Gastrocnemius medialis (tissue), 4 donors: Measurements from ENCODE around the gene TFCP2. TPM values are rescaled to one million over a fixed set of nuclear protein-coding genes. Genes with fewer than 3 reads are reported as not detected.

Experiments
- ATAC-seq, 2 donors: fragments of 150-250 bp; one replicate each; pipeline ENCODE4 v1.9.1; 2016
- DNase-seq, 2 donors: peaks; one replicate each; pipeline ENCODE4 v3.0.0-alpha.2; 2019
- H3K27ac ChIP-seq, 4 donors: fragments of 200-600 bp; sonication (generic); 1 replicate in 1 of 4; 2 replicates in 3 of 4; pipeline ENCODE4 v1.5.1; 2016 to 2018; ENCODE audit warnings: mild to moderate bottlenecking in 2 of 4, moderate library complexity in 1 of 4
- H3K27me3 ChIP-seq, 3 donors: fragments of 200-600 bp; sonication (generic) in 2 of 3; 1 replicate in 1 of 3; 2 replicates in 2 of 3; pipeline versions ENCODE4 v1.5.1 to v1.6.0; 2016 to 2019; ENCODE audit warnings: mild to moderate bottlenecking in 1 of 3, moderate library complexity in 1 of 3
- H3K36me3 ChIP-seq, 2 donors: fragments of 200-600 bp; sonication (generic) in 1 of 2; one replicate each; pipeline ENCODE4 v1.5.1; 2017 to 2018
- H3K4me1 ChIP-seq, 2 donors: fragments of 200-600 bp; sonication (generic) in 1 of 2; one replicate each; pipeline ENCODE4 v1.5.1; 2016 to 2017; ENCODE audit warnings: mild to moderate bottlenecking in 2 of 2
- H3K4me3 ChIP-seq, 4 donors: fragments of 200-600 bp; sonication (generic) in 3 of 4; 1 replicate in 1 of 4; 2 replicates in 3 of 4; pipeline ENCODE4 v1.5.1; 2016 to 2019; ENCODE audit warnings: mild to moderate bottlenecking in 2 of 4
- H3K9me3 ChIP-seq, 3 donors: fragments of 200-600 bp; sonication (generic) in 2 of 3; 1 replicate in 1 of 3; 2 replicates in 2 of 3; pipeline ENCODE4 v1.5.1; 2016 to 2019
- POLR2A ChIP-seq, 2 donors: fragments of 450-650 bp; IDR thresholded peaks; one replicate each; pipeline ENCODE4 v1.6.1; 2017; ENCODE audit warnings: antibody characterized with exemption in 2 of 2, mild to moderate bottlenecking in 2 of 2, moderate library complexity in 2 of 2
- in situ Hi-C, 4 donors: fragments of 200-750 bp; cut with MboI; loops; one replicate each; pipeline versions ENCODE4 v1.15.0 to v1.8.0; 2017; ENCODE audit warnings: low sequenced_read_pairs in 4 of 4
- intact Hi-C: fragments of 100-400 bp; cut with DNase I; formaldehyde crosslinking; loops from one replicate; pipeline ENCODE4 v1.15.1; 2023; ENCODE audit warnings: low total_unique reads
- total RNA-seq, 4 donors: library from RNA; depleted of rRNA; stranded (reverse); fragments of >200 nt; gene quantifications; one replicate each; pipeline versions ENCODE4 v1.1.0 to v1.2.3, GENCODE V29; 2016
- TF ChIP-seq, protein P1 (sequence below), 5 experiments: fragments of 450-650 bp in 3 of 5; fragments of 200-600 bp in 2 of 5; sonication (generic) in 2 of 5; IDR thresholded peaks in 4 of 5; conservative IDR thresholded peaks in 1 of 5; 1 replicate in 4 of 5; 2 replicates in 1 of 5; pipeline ENCODE4 v1.5.1; 2016 to 2019; ENCODE audit warnings: antibody characterized with exemption in 5 of 5, mild to moderate bottlenecking in 3 of 5, moderate library complexity in 3 of 5

The TFCP2 gene
- total RNA-seq, 4 donors from 2014 or later, result 8.9 to 14.2 (median 10.8) TPM

DNA sequence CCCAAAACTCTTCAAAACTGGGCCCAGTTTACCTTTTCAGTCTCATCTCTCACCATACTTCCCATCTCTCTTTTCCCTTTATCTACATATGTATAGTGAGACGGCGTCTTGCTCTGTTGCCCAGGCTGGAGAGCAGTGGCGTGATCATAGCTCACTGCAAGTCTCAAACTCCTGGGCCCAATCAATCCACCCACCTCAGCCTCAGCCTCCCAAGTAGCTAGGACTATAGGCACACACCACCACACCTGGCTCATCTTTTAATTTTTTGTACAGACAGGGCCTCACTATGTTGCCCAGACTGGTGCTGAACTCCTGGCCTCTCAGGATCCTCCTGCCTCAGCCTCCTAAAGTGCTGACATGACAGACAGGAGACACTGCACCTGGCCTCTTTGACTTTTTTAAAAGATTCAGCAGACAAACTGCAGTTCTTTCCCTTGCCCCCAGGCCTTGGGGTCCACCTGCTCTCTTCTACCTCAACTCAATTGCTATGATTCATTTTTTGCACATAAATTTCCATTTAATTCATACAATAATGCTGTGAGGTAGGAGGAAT, 33.6 kb downstream of the TFCP2 start:
- no peak overlapping the region for H3K27ac ChIP-seq
- ATAC-seq (no peak), DNase-seq (no peak)
- in situ Hi-C loops, result no loop called here
- intact Hi-C loops, result no loop called here
- no peaks in the 10 kb centered on the region for H3K27me3 ChIP-seq
- H3K4me3 ChIP-seq, result no peak overlapping the region
- peaks cover 0 to 13% of the 10 kb centered on the region in 2 donors for H3K36me3 ChIP-seq
- no peaks in the 10 kb centered on the region for H3K4me1 ChIP-seq
- TF ChIP-seq, protein P1, sequence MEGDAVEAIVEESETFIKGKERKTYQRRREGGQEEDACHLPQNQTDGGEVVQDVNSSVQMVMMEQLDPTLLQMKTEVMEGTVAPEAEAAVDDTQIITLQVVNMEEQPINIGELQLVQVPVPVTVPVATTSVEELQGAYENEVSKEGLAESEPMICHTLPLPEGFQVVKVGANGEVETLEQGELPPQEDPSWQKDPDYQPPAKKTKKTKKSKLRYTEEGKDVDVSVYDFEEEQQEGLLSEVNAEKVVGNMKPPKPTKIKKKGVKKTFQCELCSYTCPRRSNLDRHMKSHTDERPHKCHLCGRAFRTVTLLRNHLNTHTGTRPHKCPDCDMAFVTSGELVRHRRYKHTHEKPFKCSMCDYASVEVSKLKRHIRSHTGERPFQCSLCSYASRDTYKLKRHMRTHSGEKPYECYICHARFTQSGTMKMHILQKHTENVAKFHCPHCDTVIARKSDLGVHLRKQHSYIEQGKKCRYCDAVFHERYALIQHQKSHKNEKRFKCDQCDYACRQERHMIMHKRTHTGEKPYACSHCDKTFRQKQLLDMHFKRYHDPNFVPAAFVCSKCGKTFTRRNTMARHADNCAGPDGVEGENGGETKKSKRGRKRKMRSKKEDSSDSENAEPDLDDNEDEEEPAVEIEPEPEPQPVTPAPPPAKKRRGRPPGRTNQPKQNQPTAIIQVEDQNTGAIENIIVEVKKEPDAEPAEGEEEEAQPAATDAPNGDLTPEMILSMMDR (IDR thresholded peaks at IDR 0.05 in 4 of 5, conservative IDR thresholded peaks at IDR 0.05 in 1 of 5), result no peak
- no peak for TF ChIP-seq POLR2A (IDR thresholded peaks at IDR 0.05)
- H3K9me3 ChIP-seq, result no peaks in the 10 kb centered on the region

DNA sequence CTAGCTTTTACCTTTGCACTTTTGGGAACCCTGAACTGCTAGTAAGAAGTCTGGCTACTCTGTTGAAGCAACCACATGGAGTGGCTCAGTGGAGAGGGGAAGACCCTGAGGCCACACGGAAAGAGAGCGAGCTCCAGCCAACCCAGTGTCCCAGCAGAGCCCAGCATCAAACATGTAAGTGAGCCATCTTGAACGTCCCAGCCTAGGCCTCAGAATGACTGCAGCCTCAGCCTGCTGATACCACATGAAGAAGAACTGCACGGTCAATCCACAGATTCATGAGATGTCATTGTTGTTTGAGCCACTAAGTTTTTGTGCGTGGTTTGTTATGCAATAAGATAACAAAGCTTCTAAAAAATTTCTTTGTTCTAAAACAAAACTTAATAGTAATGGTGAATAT, 40.2 kb downstream of the TFCP2 start:
- ATAC-seq (no peak), DNase-seq (no peak)
- H3K9me3 ChIP-seq, result no peaks in the 10 kb centered on the region
- no peaks in the 10 kb centered on the region for H3K36me3 ChIP-seq
- in situ Hi-C loops, result no loop called here
- intact Hi-C loops, result no loop called here
- H3K4me3 ChIP-seq, result no peak overlapping the region
- no peaks in the 10 kb centered on the region for H3K27me3 ChIP-seq
- TF ChIP-seq, protein P1 (IDR thresholded peaks at IDR 0.05 in 4 of 5, conservative IDR thresholded peaks at IDR 0.05 in 1 of 5), result no peak
- no peak for TF ChIP-seq POLR2A (IDR thresholded peaks at IDR 0.05)
- H3K27ac ChIP-seq, result no peak overlapping the region
- H3K4me1 ChIP-seq, result peaks cover 7 to 8% of the 10 kb centered on the region in 2 donors

DNA sequence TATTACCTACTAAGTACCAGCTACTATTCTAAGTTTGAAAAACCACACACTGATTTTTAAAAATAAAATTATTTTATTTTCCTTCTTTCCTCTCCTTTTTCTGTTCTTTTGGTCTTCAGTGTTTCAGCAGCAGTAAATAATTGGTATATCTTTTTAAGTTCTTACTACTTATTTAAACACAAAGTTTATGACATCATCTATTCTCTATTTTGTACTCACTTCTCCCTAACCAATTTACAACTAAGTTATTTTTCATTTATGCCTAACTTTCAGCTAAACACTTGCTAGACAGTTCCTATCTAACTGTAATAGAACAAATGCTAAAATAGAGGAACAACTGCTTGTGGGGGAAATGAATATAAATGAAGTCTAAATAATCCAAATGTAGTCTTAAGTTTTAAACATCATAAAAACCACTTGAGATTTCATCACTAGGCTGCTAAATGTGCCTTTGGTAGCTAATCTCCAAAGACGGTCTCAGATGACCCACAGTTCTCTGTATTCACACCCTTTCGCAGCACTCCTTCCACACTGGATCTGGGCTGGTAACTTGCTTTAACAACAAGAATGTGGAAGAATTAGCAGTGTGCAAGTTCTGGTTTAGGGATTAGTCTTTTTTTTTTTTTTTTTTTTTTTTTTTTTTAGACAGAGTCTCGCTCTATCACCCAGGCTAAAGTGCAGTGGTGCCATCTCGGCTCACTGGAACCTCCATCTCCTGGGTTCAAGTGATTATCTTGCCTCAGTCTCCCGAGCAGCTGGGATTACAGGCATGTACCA, 41.0 kb downstream of the TFCP2 start:
- in situ Hi-C loops, result no loop called here
- DNase-seq, result no peak

DNA sequence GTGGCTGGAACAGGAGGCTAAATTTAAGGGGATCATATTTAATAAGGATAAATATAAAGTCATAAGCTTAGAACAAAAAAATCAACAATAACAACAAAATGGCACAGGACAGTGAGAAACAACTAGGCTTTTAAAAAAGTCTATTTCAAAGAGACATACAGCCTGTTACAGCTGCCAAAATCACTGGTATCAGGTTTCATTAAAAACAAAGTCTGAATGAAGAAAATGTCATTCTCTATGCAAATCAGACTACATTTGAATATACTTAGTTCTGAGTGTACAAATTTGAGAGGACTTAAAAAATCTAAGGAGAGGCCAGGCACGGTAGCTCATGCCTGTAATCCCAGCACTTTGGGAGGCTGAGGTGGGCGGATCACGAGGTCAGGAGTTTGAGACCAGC, 44.0 kb downstream of the TFCP2 start:
- Histone ChIP-seq H3K4me3 (no peak overlapping the region), H3K27ac (no peak overlapping the region), H3K36me3 (no peaks in the 10 kb centered on the region), H3K27me3 (no peaks in the 10 kb centered on the region), H3K4me1 (peaks cover 11 to 16% of the 10 kb centered on the region in 2 donors), H3K9me3 (no peaks in the 10 kb centered on the region)
- in situ Hi-C loops, result no loop called here
- intact Hi-C loops, result loop anchor here (10.0 kb wide), 1 partner anchor 46 kb away; the partner anchor contains the start of gene TFCP2
- no peak for ATAC-seq
- no peak for DNase-seq
- TF ChIP-seq POLR2A (IDR thresholded peaks at IDR 0.05), result no peak
- TF ChIP-seq, protein P1 (IDR thresholded peaks at IDR 0.05 in 4 of 5, conservative IDR thresholded peaks at IDR 0.05 in 1 of 5), result no peak

More for the DNA sequence above, 41.0 kb downstream of the TFCP2 start:
- Histone ChIP-seq H3K27me3 (no peaks in the 10 kb centered on the region), H3K4me1 (peaks cover 11 to 12% of the 10 kb centered on the region in 2 donors), H3K36me3 (no peaks in the 10 kb centered on the region), H3K9me3 (no peaks in the 10 kb centered on the region), H3K27ac (no peak overlapping the region), H3K4me3 (no peak overlapping the region)
- no peak for ATAC-seq
- TF ChIP-seq, protein P1 (IDR thresholded peaks at IDR 0.05 in 4 of 5, conservative IDR thresholded peaks at IDR 0.05 in 1 of 5), result no peak
- no peak for TF ChIP-seq POLR2A (IDR thresholded peaks at IDR 0.05)
- intact Hi-C loops, result no loop called here
